ENCODE data around the gene POMP.

DNA sequence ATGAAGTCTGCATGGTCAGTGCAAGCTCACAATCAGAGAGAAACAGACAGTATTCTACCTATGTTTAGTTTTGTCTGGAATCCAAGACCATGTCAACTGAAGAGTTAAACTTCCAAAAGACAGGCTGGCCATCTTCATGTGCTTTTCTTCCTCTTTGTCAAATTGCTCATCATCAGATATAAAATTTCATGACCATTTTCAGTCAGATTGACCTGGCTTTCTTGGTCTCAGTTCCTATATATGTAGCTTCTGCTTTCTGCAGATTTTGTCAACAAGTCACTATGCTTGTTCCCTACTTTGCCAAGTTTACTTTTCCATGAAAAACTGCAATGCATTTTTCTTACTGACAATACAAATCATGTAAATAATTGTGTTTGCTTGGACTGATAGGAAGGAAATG, 46.0 kb downstream of the POMP start:
- TF ChIP-seq, protein P1, sequence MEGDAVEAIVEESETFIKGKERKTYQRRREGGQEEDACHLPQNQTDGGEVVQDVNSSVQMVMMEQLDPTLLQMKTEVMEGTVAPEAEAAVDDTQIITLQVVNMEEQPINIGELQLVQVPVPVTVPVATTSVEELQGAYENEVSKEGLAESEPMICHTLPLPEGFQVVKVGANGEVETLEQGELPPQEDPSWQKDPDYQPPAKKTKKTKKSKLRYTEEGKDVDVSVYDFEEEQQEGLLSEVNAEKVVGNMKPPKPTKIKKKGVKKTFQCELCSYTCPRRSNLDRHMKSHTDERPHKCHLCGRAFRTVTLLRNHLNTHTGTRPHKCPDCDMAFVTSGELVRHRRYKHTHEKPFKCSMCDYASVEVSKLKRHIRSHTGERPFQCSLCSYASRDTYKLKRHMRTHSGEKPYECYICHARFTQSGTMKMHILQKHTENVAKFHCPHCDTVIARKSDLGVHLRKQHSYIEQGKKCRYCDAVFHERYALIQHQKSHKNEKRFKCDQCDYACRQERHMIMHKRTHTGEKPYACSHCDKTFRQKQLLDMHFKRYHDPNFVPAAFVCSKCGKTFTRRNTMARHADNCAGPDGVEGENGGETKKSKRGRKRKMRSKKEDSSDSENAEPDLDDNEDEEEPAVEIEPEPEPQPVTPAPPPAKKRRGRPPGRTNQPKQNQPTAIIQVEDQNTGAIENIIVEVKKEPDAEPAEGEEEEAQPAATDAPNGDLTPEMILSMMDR (IDR thresholded peaks at IDR 0.05; ENCODE audit: low read depth, low read length) = no peak
- no peak for TF ChIP-seq EZH2phosphoT487 (IDR thresholded peaks at IDR 0.05; ENCODE audit: low read depth)

Measured in OCI-LY3 (cell line).